Epithelial cell of proximal tubule (primary cell): ENCODE data around the gene TCF7L2. TPM values are rescaled to one million over a fixed set of nuclear protein-coding genes. Genes with fewer than 3 reads are reported as not detected.

Experiments
- DNase-seq: peaks from one replicate; pipeline ENCODE4 v3.0.0-alpha.2; 2011; ENCODE audit warnings: low read depth
- H3K4me3 ChIP-seq: 2 replicates; pipeline ENCODE4 v1.5.1; 2011; ENCODE audit warnings: low read depth, mild to moderate bottlenecking, low read length
- total RNA-seq: library from RNA; depleted of rRNA; stranded (reverse); fragments of >200 nt; gene quantifications from 2 replicates; pipeline ENCODE4 v1.2.3, GENCODE V29; 2015
- TF ChIP-seq, protein P1 (sequence below): conservative IDR thresholded peaks from 2 replicates; pipeline ENCODE4 v1.5.1; 2012; ENCODE audit warnings: low read depth, mild to moderate bottlenecking, low read length

Gene TCF7L2
- total RNA-seq, 1 donor from 2014 or later: 5.4 TPM

DNA sequence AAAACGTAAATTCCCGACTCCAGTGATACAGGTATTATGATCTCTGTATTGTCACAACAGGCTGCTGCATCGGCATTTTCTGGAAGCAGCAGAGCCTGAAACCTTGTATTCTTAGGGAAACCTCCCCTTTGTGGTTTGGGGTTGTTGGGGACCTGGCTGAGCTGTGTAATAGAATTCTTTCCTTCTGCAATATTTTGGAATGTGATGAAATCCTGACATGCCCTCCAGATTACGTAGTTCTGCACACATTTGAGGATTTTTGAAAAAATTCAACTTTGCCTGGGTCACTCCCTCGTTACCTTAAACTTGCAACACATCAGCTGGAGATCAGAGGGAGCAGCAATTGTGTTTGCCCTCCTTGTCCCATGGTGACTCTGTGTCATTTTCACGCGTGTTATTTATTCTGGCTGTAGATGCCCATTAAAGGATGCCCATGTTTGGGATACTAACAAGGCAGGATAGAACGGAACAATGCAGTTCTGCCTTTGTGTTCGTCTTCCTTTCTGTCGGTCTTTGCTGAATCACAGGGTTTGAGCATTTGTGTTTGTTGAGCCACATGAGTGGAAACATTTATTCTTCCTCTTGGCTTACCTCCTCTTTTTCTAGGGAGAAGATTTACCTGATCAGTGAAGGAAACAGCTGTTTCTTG, 181.7 kb downstream of the TCF7L2 start:
- no peak for DNase-seq
- no peak overlapping the region for H3K4me3 ChIP-seq
- TF ChIP-seq, protein P1, sequence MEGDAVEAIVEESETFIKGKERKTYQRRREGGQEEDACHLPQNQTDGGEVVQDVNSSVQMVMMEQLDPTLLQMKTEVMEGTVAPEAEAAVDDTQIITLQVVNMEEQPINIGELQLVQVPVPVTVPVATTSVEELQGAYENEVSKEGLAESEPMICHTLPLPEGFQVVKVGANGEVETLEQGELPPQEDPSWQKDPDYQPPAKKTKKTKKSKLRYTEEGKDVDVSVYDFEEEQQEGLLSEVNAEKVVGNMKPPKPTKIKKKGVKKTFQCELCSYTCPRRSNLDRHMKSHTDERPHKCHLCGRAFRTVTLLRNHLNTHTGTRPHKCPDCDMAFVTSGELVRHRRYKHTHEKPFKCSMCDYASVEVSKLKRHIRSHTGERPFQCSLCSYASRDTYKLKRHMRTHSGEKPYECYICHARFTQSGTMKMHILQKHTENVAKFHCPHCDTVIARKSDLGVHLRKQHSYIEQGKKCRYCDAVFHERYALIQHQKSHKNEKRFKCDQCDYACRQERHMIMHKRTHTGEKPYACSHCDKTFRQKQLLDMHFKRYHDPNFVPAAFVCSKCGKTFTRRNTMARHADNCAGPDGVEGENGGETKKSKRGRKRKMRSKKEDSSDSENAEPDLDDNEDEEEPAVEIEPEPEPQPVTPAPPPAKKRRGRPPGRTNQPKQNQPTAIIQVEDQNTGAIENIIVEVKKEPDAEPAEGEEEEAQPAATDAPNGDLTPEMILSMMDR: no peak

DNA sequence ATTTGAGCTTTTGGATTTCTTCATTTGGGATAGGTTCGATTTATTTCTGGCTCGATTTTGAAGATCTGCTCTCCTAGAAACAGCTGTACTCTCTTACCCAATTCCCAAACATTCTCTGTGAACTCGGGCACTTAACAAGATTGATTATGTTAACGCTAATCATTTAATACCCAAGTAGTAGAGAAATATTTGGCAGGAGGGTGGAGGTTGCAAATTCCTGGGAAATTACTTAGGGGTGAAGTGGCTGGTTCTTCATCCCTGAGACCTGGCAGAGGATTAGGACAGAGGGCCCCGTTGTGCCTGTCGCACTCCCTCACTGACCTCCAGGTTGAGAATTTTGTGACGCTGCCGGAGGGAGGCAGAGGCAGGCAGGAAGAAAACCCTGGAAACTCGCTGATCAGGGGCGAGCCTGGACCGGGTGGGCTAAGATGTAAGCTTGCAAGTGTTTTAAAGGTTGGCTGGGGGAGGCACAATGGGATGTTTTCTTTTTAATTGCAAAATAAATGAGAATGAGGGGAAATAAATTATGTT, 182.6 kb downstream of the TCF7L2 start:
- no peak for DNase-seq
- no peak overlapping the region for H3K4me3 ChIP-seq
- TF ChIP-seq, protein P1: no peak

GRCh38 chr10:113133497-113134115, 183.6 kb downstream of the TCF7L2 start:
- no peak for DNase-seq
- H3K4me3 ChIP-seq: no peak overlapping the region
- TF ChIP-seq, protein P1: no peak

DNA sequence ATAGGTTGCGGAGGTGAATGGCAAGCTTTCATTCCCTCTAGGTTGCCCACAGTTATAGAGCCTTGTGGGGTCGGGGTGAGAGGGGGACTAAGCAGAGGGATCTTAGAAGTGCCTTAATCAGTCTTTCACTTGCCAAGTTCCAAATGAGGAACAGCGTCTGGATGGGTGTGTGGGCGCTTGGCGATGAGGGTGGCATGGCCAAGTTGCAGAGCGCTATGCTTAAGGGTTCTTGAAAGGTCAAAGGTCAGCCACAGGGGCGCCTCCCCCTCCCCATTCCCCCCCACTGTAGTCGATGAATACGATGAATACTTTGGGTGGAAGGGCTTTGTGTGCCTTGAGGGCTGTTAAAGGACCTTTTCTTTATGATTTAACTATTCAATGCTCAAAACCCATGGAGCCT, 185.0 kb downstream of the TCF7L2 start:
- TF ChIP-seq, protein P1: no peak
- no peak for DNase-seq
- no peak overlapping the region for H3K4me3 ChIP-seq

DNA sequence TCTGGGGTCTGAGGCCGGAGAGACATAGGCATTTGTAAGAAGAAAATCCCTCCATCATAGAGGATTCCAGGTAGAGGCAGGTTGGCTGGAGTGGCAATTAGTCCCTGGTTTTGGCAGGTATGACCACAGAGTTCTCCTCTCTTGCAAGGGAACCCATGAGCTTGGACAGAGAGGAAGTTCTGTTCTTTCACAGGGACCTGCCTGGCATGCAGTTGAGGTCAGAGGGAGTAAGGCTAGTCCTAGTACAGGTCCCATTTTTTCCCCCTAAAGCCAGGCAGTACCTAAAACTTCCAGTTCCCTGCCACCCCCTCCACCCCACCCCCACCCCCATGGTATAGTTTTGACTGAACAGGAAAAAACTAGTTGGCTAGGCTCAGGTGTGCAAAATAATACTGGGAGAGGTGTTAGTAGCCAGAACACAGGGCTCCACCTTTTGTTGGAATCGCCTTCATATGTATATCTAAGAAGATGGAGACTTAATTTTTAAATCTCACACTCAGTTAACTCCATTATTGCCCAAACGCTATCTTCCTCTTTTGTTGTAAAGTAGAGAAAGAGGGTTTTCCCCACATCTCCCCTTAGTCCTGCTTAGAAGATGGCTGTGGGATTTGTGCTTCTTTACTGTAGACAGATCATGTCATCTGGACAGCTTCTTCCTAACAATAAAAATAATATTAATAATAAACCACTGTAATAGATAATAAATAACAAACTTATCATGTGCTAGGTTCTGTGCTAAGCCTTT, 188.1 kb downstream of the TCF7L2 start:
- DNase-seq: no peak
- no peak overlapping the region for H3K4me3 ChIP-seq
- TF ChIP-seq, protein P1: no peak

DNA sequence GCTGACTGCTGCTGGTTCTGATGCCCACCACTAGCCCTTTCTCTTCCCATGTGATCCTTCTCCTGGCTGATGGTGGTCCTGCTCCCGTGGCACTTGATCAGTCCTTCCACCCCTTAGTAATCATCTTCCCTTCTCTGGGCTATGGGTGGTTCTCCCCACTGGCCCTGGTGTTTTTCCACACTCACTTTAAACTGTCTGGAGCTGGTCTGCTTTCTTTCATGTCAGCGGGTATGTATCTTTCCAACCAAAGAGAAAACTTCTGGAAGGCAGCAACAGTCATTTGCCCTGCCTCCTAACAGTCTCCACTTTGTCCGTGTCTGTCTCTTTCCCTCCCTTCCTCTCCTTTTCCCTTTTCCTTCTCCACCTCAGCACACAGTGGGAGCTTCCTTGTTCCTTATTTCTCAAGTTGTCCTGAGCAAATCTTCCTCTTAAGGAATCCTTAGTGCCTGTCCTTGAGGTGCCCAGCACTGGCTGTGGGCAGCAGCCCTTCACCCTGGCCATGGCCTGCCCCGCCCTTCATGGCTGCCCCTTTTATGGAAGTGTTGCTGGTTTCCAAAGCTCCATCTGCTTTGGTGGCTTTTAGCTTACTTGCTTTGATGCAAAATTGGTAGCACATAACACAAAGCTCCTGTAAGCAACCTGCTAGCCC, 189.0 kb downstream of the TCF7L2 start:
- DNase-seq: no peak
- TF ChIP-seq, protein P1: no peak
- no peak overlapping the region for H3K4me3 ChIP-seq
